GM11168 (cell line): Measurements from ENCODE around the gene TBC1D5.

Experiments used
- in situ Hi-C: fragments of 300-500 bp; cut with MboI; formaldehyde crosslinking; loops from one replicate; pipeline ENCODE4 v1.12.0; 2022; ENCODE audit warnings: low sequenced_read_pairs; ENCODE audit not compliant: unreplicated experiment

The TBC1D5 gene

GRCh38 chr3:17287006-17287689, 455.3 kb downstream of the TBC1D5 start:
- in situ Hi-C loops, result no loop called here

GRCh38 chr3:17278006-17278405, 464.4 kb downstream of the TBC1D5 start:
- in situ Hi-C loops, result no loop called here

- in situ Hi-C loops, result loop anchor here (25.0 kb wide), 1 partner anchor 570 kb away; no protein-coding TSS in a partner anchor
Observed at GRCh38 chr3:17266846-17267245, 475.6 kb downstream of the TBC1D5 start.

- in situ Hi-C loops, result loop anchor here (5.0 to 25.0 kb wide), 2 partner anchors 136 to 576 kb away; no protein-coding TSS in a partner anchor
Observed at GRCh38 chr3:17261627-17262369, 480.6 kb downstream of the TBC1D5 start.

GRCh38 chr3:17260257-17260656, 482.2 kb downstream of the TBC1D5 start:
- in situ Hi-C loops, result loop anchor here (5.0 to 25.0 kb wide), 2 partner anchors 137 to 577 kb away; no protein-coding TSS in a partner anchor

GRCh38 chr3:17259685-17260084, 482.7 kb downstream of the TBC1D5 start:
- in situ Hi-C loops, result loop anchor here (5.0 to 25.0 kb wide), 2 partner anchors 138 to 578 kb away; no protein-coding TSS in a partner anchor

GRCh38 chr3:17258823-17259436, 483.5 kb downstream of the TBC1D5 start:
- in situ Hi-C loops, result loop anchor here (25.0 kb wide), 1 partner anchor 578 kb away; no protein-coding TSS in a partner anchor

GRCh38 chr3:17257269-17257668, 485.2 kb downstream of the TBC1D5 start:
- in situ Hi-C loops, result loop anchor here (25.0 kb wide), 1 partner anchor 580 kb away; no protein-coding TSS in a partner anchor

- in situ Hi-C loops, result loop anchor here (25.0 kb wide), 2 partner anchors 406 to 631 kb away; partner anchors contain the start of gene DAZL
Observed at GRCh38 chr3:17243621-17244020, 498.8 kb downstream of the TBC1D5 start.

GRCh38 chr3:17239417-17239816, 503.0 kb downstream of the TBC1D5 start:
- in situ Hi-C loops, result loop anchor here (25.0 kb wide), 2 partner anchors 402 to 627 kb away; partner anchors contain the start of gene DAZL

GRCh38 chr3:17238023-17238422, 504.4 kb downstream of the TBC1D5 start:
- in situ Hi-C loops, result loop anchor here (25.0 kb wide), 2 partner anchors 401 to 626 kb away; partner anchors contain the start of gene DAZL

- in situ Hi-C loops, result loop anchor here (25.0 kb wide), 2 partner anchors 398 to 623 kb away; partner anchors contain the start of gene DAZL
Observed at GRCh38 chr3:17235310-17235709, 507.1 kb downstream of the TBC1D5 start.

GRCh38 chr3:17234382-17234781, 508.0 kb downstream of the TBC1D5 start:
- in situ Hi-C loops, result loop anchor here (25.0 kb wide), 2 partner anchors 397 to 622 kb away; partner anchors contain the start of gene DAZL

- in situ Hi-C loops, result loop anchor here (25.0 kb wide), 2 partner anchors 396 to 621 kb away; partner anchors contain the start of gene DAZL
Observed at GRCh38 chr3:17233398-17233800, 509.0 kb downstream of the TBC1D5 start.

GRCh38 chr3:17232442-17232841, 510.0 kb downstream of the TBC1D5 start:
- in situ Hi-C loops, result loop anchor here (25.0 kb wide), 2 partner anchors 395 to 620 kb away; partner anchors contain the start of gene DAZL

- in situ Hi-C loops, result loop anchor here (25.0 kb wide), 2 partner anchors 394 to 619 kb away; partner anchors contain the start of gene DAZL
Observed at GRCh38 chr3:17231537-17232261, 510.7 kb downstream of the TBC1D5 start.

- in situ Hi-C loops, result loop anchor here (25.0 kb wide), 2 partner anchors 390 to 615 kb away; partner anchors contain the start of gene DAZL
Observed at GRCh38 chr3:17227472-17227871, 515.0 kb downstream of the TBC1D5 start.

- in situ Hi-C loops, result no loop called here
Observed at GRCh38 chr3:17221529-17221928, 520.9 kb downstream of the TBC1D5 start.

GRCh38 chr3:17219593-17219992, 522.8 kb downstream of the TBC1D5 start:
- in situ Hi-C loops, result no loop called here
